ENCODE results near the gene ZNF467.

The ZNF467 gene

GRCh38 chr7:149773446-149774236 lies at the start of gene ZNF467:
Gene ZNF467, minus strand, starts transcription at chr7:149773588. Its CDS starts 2,556 bp downstream, at chr7:149771032.
- TF ChIP-seq CTCF (IDR thresholded peaks at IDR 0.05; ENCODE audit: borderline replicate concordance, control extremely low read depth, extremely low read depth, insufficient read depth, missing control alignments): no peak
- DNase-seq (ENCODE audit: low spot score): no peak
- in situ Hi-C loops (cut with MboI; ENCODE audit: low sequenced_read_pairs, unreplicated experiment): no loop called here

DNA sequence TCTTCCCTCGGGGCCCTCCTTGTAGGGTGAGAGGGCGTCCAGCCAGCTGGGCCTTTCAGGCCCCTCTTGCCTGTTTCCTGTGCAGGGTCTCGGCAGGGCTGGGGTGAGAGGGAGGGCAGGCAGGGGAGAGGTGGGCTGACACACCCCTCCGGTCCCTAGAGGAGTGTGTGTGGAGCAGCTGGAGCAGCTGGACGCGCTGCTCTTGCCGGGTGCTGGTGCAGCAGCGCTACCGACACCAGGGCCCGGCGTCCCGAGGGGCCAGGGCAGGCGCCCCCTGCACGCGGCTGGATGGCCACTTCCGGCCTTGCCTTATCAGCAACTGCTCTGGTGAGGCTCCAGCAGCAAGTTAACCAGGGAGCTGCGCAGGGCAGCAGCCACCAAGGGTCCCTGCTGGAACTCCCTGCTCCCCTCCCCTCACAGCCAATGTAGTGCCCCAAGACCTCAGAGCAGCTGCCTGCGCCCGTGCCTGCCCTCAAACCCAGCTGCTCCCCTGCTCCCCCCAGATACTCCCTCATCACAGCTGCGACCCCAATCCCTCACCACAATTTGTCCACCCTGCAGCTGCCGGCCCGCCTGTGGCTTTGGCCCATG lies 49.1 kb upstream of the ZNF467 start:
- in situ Hi-C loops (cut with MboI; ENCODE audit: low sequenced_read_pairs, unreplicated experiment): no loop called here
- no peak for DNase-seq (ENCODE audit: low spot score)
- no peak for TF ChIP-seq CTCF (IDR thresholded peaks at IDR 0.05; ENCODE audit: borderline replicate concordance, control extremely low read depth, extremely low read depth, insufficient read depth, missing control alignments)

DNA sequence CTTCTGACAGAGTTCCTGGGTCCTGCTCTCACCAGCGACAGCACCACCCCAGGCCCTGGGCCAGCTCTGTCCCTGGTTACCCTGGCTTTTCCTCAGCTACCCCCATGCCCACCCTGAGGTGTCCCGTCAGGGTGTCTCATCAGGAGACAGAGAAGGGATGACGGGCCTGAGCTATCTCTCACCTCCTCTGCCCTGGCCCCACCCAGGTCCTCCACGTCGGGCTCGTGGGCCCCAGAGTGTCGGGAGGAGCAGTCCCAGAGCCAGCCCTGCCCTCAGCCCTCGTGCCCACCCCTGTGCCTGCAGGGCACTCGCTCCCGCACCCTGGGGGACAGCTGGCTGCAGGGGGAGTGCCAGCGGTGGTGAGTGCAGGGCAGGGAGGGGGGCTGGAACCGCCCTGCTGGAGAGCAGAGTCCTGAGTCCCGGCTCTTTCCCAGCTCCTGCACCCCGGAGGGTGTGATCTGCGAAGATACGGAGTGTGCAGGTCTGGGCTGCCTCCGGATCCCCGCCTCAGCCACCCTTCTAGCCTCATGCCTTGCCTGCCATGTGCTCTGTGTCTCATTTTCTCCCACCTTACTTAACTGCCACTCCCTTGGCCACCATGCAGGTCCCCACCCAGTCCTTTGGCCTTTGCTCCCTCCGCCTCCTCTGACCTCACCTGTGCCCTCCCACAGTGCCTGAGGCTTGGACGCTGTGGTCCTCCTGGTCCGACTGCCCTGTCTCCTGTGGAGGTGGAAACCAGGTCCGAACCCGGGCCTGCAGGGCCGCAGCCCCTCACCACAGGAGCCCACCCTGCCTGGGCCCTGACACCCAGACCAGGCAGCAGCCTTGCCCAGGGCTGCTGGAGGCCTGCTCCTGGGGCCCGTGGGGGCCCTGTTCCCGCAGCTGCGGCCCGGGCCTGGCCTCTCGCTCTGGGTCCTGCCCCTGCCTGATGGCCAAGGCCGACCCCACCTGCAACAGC lies 48.1 kb upstream of the ZNF467 start:
- in situ Hi-C loops (cut with MboI; ENCODE audit: low sequenced_read_pairs, unreplicated experiment): no loop called here
- TF ChIP-seq CTCF (IDR thresholded peaks at IDR 0.05; ENCODE audit: borderline replicate concordance, control extremely low read depth, extremely low read depth, insufficient read depth, missing control alignments): no peak
- DNase-seq (ENCODE audit: low spot score): no peak

DNA sequence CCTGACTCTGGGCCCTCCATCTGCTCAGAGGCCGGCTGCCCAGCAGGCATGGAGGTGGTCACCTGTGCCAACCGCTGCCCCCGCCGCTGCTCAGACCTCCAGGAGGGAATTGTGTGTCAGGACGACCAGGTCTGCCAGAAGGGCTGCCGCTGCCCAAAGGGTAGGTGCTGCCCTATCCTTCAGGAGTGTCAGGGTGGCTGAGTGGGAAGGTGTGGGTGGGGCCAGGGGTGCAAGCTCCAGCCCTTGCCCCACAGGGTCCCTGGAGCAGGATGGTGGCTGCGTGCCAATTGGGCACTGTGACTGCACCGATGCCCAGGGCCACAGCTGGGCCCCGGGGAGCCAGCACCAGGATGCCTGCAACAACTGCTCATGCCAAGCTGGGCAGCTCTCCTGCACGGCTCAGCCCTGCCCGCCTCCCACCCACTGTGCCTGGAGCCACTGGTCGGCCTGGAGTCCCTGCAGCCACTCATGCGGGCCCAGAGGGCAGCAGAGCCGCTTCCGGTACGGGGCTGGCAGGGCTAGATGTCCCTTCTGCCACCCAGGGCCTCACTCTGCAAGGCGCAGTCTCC lies 47.3 kb upstream of the ZNF467 start:
- TF ChIP-seq CTCF (IDR thresholded peaks at IDR 0.05; ENCODE audit: borderline replicate concordance, control extremely low read depth, extremely low read depth, insufficient read depth, missing control alignments): no peak
- DNase-seq (ENCODE audit: low spot score): no peak
- in situ Hi-C loops (cut with MboI; ENCODE audit: low sequenced_read_pairs, unreplicated experiment): no loop called here

DNA sequence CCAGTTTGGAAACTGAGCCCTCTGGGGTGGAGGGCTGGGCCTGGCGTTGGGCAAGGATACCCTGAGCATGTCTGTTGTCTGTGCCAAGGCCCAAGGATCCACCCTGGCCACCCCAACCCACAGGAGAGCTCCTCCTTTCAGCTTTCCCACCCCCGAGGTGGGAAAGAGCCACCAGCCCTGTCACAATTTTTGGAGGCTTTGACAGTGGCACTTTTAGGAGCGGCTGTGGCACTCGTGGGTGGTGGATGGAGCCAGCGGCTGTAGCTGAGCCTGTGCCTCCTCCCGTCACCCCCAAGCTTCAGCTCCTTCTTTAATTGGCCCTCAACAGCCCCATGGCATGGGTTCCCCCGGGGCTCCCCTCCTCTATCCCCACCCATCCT lies 46.6 kb upstream of the ZNF467 start:
- TF ChIP-seq CTCF (IDR thresholded peaks at IDR 0.05; ENCODE audit: borderline replicate concordance, control extremely low read depth, extremely low read depth, insufficient read depth, missing control alignments): no peak
- in situ Hi-C loops (cut with MboI; ENCODE audit: low sequenced_read_pairs, unreplicated experiment): no loop called here
- DNase-seq (ENCODE audit: low spot score): no peak

All from GM13976 (cell line).